ENCODE measurements around the gene RNASEH2A. TPM values are rescaled to one million over a fixed set of nuclear protein-coding genes. Genes with fewer than 3 reads are reported as not detected.

The RNASEH2A gene
- total and polyA plus RNA-seq, 2 of the 13 experiments (the other 11 are each of a cell fraction or from before 2014, with no cell fraction given), result 25.1 to 35.8 TPM

GRCh38 chr19:12766051-12766521 lies 40.3 kb upstream of the RNASEH2A start (continued):
- TF ChIP-seq ARID4A (CRISPR knock-in tag; IDR thresholded peaks at IDR 0.05; ENCODE audit: borderline replicate concordance) (peak; percentile 67; the same call in 1 of the 2 replicates), RFX3 (CRISPR knock-in tag; IDR thresholded peaks at IDR 0.05) (no peak), ETV6 (CRISPR knock-in tag; conservative IDR thresholded peaks at IDR 0.05) (peak; percentile 68; the same call in 1 of the 2 replicates), ZMYM4 (CRISPR knock-in tag; IDR thresholded peaks at IDR 0.05) (no peak), REST (IDR thresholded peaks at IDR 0.05; ENCODE audit: borderline replicate concordance in 1 of 2, low read depth in 1 of 2, low read length in 2 of 2) (no peak), EEA1 (CRISPR knock-in tag; IDR thresholded peaks at IDR 0.05; ENCODE audit: borderline replicate concordance) (no peak), STAT5B (CRISPR knock-in tag; IDR thresholded peaks at IDR 0.05) (no peak), ZNF567 (CRISPR knock-in tag; IDR thresholded peaks at IDR 0.05; ENCODE audit: borderline replicate concordance) (no peak), HMG20B (CRISPR knock-in tag; conservative IDR thresholded peaks at IDR 0.05) (no peak), ERF (CRISPR knock-in tag; IDR thresholded peaks at IDR 0.05) (peak; percentile 72), PHB2 (IDR thresholded peaks at IDR 0.05; ENCODE audit: partially characterized antibody) (no peak), HHEX (CRISPR knock-in tag; IDR thresholded peaks at IDR 0.05) (no peak), JARID2 (CRISPR knock-in tag; IDR thresholded peaks at IDR 0.05; ENCODE audit: insufficient replicate concordance) (peak; percentile 58), CBX2 (IDR thresholded peaks at IDR 0.05; ENCODE audit: low read depth, low read length) (no peak), CBX2 (CRISPR knock-in tag; IDR thresholded peaks at IDR 0.05; ENCODE audit: low read depth) (no peak), KLF6 (CRISPR knock-in tag; IDR thresholded peaks at IDR 0.05) (0 out of 2 replicates have a peak, but pooled peaks have one; percentile 37), PRDM10 (CRISPR knock-in tag; IDR thresholded peaks at IDR 0.05; ENCODE audit: low read depth) (peak; percentile 49; the same call in 1 of the 2 replicates), CERS6 (CRISPR knock-in tag; IDR thresholded peaks at IDR 0.05) (no peak)
